SK-N-SH (cell line): ENCODE data around the gene PLXNA4. TPM values are rescaled to one million over a fixed set of nuclear protein-coding genes. Genes with fewer than 3 reads are reported as not detected.

ENCODE experiments used
- CTCF ChIA-PET: fragments of 300-600, 350-600 bp; formaldehyde crosslinking; extraction: SDS; loops from one replicate; lab custom pipeline; 2021; lab: Yijun Ruan, JAX
- POLR2A ChIA-PET: fragments of 350-600 bp; sonication (Branson Sonifier 250); formaldehyde crosslinking; extraction: SDS; loops from one replicate; lab custom pipeline; 2020; ENCODE audit warnings: antibody characterized with exemption, inconsistent platforms; lab: Yijun Ruan, JAX
- DNase-seq: peaks from one replicate; pipeline ENCODE4 v3.0.0; 2012
- H2AFZ ChIP-seq: fragments of 200-600 bp; sonication (generic); 2 replicates; pipeline ENCODE4 v1.8.1; 2016; ENCODE audit warnings: antibody characterized with exemption, mild to moderate bottlenecking, low read depth
- H3F3A ChIP-seq: fragments of 200-600 bp; sonication (generic); replicated peaks from 2 replicates; pipeline ENCODE3; 2016; ENCODE audit warnings: antibody characterized with exemption, mild to moderate bottlenecking; ENCODE audit not compliant: insufficient read depth
- H3K27ac ChIP-seq, 2 experiments: fragments of 200-500 bp in 1 of 2; fragments of 200-600 bp in 1 of 2; sonication (Bioruptor generic) in 1 of 2; sonication (generic), shearing (Covaris generic) in 1 of 2; 2 replicates each; pipeline versions ENCODE4 v1.5.1 to v1.6.1; 2014 to 2016; ENCODE audit warnings: low read depth in 2 of 2, inconsistent platforms in 1 of 2, low read length in 1 of 2, mild to moderate bottlenecking in 1 of 2, mixed read lengths in 1 of 2
- H3K27me3 ChIP-seq: fragments of 200-600 bp; sonication (generic), shearing (Covaris generic); 2 replicates; pipeline ENCODE4 v1.6.1; 2016; ENCODE audit warnings: mixed run types; ENCODE audit not compliant: insufficient read depth
- H3K36me3 ChIP-seq, 2 experiments: fragments of 200-500 bp in 1 of 2; fragments of 200-600 bp in 1 of 2; sonication (Bioruptor generic) in 1 of 2; sonication (generic) in 1 of 2; replicated peaks in 1 of 2; 2 replicates each; pipeline versions ENCODE3 to v1.5.1; 2014 to 2016; ENCODE audit warnings: low read length in 1 of 2, mild to moderate bottlenecking in 1 of 2; ENCODE audit not compliant: insufficient read depth in 2 of 2, control insufficient read depth in 1 of 2
- H3K4me1 ChIP-seq, 2 experiments: fragments of 200-500 bp in 1 of 2; fragments of 200-600 bp in 1 of 2; sonication (Bioruptor generic) in 1 of 2; sonication (generic), shearing (Covaris generic) in 1 of 2; 2 replicates each; pipeline versions ENCODE4 v1.5.1 to v1.6.1; 2014 to 2016; ENCODE audit warnings: low read depth in 1 of 2, low read length in 1 of 2, mixed run types in 1 of 2; ENCODE audit not compliant: insufficient read depth in 2 of 2, control insufficient read depth in 1 of 2
- H3K4me2 ChIP-seq: fragments of 200-600 bp; sonication (generic), shearing (Covaris generic); 2 replicates; pipeline ENCODE4 v1.6.1; 2017; ENCODE audit warnings: mixed run types
- H3K4me3 ChIP-seq, 2 experiments: fragments of 200-500 bp in 1 of 2; fragments of 200-600 bp in 1 of 2; sonication (Bioruptor generic) in 1 of 2; sonication (generic), shearing (Covaris generic) in 1 of 2; 2 replicates each; pipeline versions ENCODE4 v1.5.1 to v1.8.1; 2014 to 2016; ENCODE audit warnings: low read depth in 2 of 2, inconsistent platforms in 1 of 2, low read length in 1 of 2, mild to moderate bottlenecking in 1 of 2, mixed read lengths in 1 of 2, moderate library complexity in 1 of 2
- H3K79me2 ChIP-seq: fragments of 200-600 bp; sonication (generic); 2 replicates; pipeline ENCODE4 v1.8.1; 2017; ENCODE audit warnings: mild to moderate bottlenecking; ENCODE audit not compliant: insufficient read depth
- H3K9ac ChIP-seq: fragments of 200-600 bp; sonication (generic); 2 replicates; pipeline ENCODE4 v1.6.1; 2017; ENCODE audit warnings: mixed run types
- H3K9me2 ChIP-seq: fragments of 200-600 bp; sonication (generic); 2 replicates; pipeline ENCODE4 v1.6.1; 2017; ENCODE audit warnings: mixed run types
- H3K9me3 ChIP-seq: fragments of 200-600 bp; sonication (generic); 2 replicates; pipeline ENCODE4 v1.6.1; 2017; ENCODE audit warnings: mixed run types, mild to moderate bottlenecking, moderate library complexity
- H4K20me1 ChIP-seq: fragments of 200-600 bp; sonication (generic); 2 replicates; pipeline ENCODE4 v1.6.1; 2017; ENCODE audit warnings: mild to moderate bottlenecking, mixed run types; ENCODE audit not compliant: insufficient read depth
- CHD2 ChIP-seq: fragments of 150-350 bp; IDR thresholded peaks from 2 replicates; pipeline ENCODE4 v1.6.1; 2018; ENCODE audit warnings: low read length; ENCODE audit not compliant: partially characterized antibody
- ELF1 ChIP-seq: IDR thresholded peaks from 2 replicates; pipeline ENCODE4 v1.4.0; 2012
- EZH2phosphoT487 ChIP-seq: fragments of 200-600 bp; sonication (generic); IDR thresholded peaks from 2 replicates; pipeline ENCODE4 v1.6.1; 2017; ENCODE audit warnings: low read depth, mixed run types, mild to moderate bottlenecking, antibody characterized with exemption, moderate library complexity, borderline replicate concordance
- GATA2 ChIP-seq: sonication (generic); formaldehyde crosslinking; IDR thresholded peaks from 2 replicates; pipeline ENCODE4 v1.5.0; 2020; ENCODE audit warnings: mild to moderate bottlenecking, missing genetic modification reagents
- MEF2A ChIP-seq: IDR thresholded peaks from 2 replicates; pipeline ENCODE4 v1.4.0; 2012; ENCODE audit warnings: low read depth, borderline replicate concordance
- MXI1 ChIP-seq: IDR thresholded peaks from 2 replicates; pipeline ENCODE4 v1.6.1; 2012; ENCODE audit warnings: mild to moderate bottlenecking, low read depth, low read length, improper control_type of control experiment
- NRF1 ChIP-seq: IDR thresholded peaks from 2 replicates; pipeline ENCODE4 v1.6.1; 2012; ENCODE audit warnings: low read depth, mild to moderate bottlenecking, low read length
- POLR2AphosphoS5 ChIP-seq: IDR thresholded peaks from 2 replicates; pipeline ENCODE4 v1.6.1; 2012; ENCODE audit warnings: low read depth, low read length
- RFX5 ChIP-seq: IDR thresholded peaks from 2 replicates; pipeline ENCODE4 v1.6.1; 2012; ENCODE audit warnings: mild to moderate bottlenecking, improper control_type of control experiment, low read length
- SIN3A ChIP-seq: IDR thresholded peaks from 2 replicates; pipeline ENCODE4 v1.6.1; 2012; ENCODE audit warnings: low read depth, mild to moderate bottlenecking, low read length, moderate library complexity, borderline replicate concordance
- TCF12 ChIP-seq: IDR thresholded peaks from 2 replicates; pipeline ENCODE4 v1.4.0; 2012
- TEAD4 ChIP-seq: IDR thresholded peaks from 2 replicates; pipeline ENCODE4 v1.4.0; 2012; ENCODE audit warnings: mild to moderate bottlenecking, borderline replicate concordance; ENCODE audit not compliant: insufficient read depth
- WGBS: methylation state at CpG from one replicate; pipeline ENCODE4 v1.1.6; 2017; ENCODE audit warnings: low lambda C conversion rate; 5-methylcytosine and 5-hydroxymethylcytosine counted together
- polyA plus RNA-seq, 3 experiments: library from polyadenylated mRNA; depleted of rRNA; stranded (reverse); fragments of >200 nt; gene quantifications; 2 replicates each; pipeline ENCODE4 v1.2.3, GENCODE V29; 2012
- TF ChIP-seq, protein P1 (sequence below): IDR thresholded peaks from 2 replicates; pipeline ENCODE4 v1.4.0; 2012; ENCODE audit warnings: low read depth
- TF ChIP-seq, protein P2 (sequence below): IDR thresholded peaks from 2 replicates; pipeline ENCODE4; 2012
- TF ChIP-seq, protein P3 (sequence below): IDR thresholded peaks from 2 replicates; pipeline ENCODE4 v1.4.0; 2012; ENCODE audit warnings: low read depth, borderline replicate concordance
- TF ChIP-seq, protein P4 (sequence below): fragments of 200-600 bp; sonication (generic); IDR thresholded peaks from 2 replicates; pipeline ENCODE4 v1.6.1; 2017; ENCODE audit warnings: antibody characterized with exemption, mild to moderate bottlenecking, moderate library complexity

The PLXNA4 gene
- polyA plus RNA-seq, 1 of the 3 experiments (the other 2 are of a cell fraction), result 2.4 TPM

DNA sequence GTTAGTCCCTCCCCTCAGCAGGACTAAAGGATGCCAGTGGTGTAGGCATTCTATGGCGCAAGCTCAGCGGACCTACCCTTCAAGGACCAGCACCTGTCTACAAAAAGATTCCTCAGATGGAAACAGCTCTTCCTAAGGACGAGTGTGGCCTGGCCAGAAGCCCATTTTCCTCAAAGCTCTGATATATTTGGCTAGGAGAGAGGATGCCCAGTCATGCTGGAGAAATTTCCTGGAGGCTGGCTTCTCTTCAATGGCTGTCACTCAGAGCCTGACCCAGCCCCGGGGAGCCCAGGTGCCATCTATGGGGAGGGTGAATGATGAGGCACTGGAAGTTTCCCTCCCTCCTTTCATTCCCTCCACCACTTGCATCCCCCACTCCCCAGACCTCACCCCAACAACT, 111.5 kb downstream of the PLXNA4 start (continued):
- peak; percentile 59; the same call in 1 of the 2 replicates for TF ChIP-seq TEAD4
- TF ChIP-seq MXI1, result no peak
- TF ChIP-seq NRF1, result no peak
- TF ChIP-seq TCF12, result peak; percentile 74
- no peak for TF ChIP-seq EZH2phosphoT487
- no peak for TF ChIP-seq RFX5
- no peak for TF ChIP-seq GATA2 (CRISPR knock-in tag)
- TF ChIP-seq CHD2, result no peak
- no peak for TF ChIP-seq ELF1
- TF ChIP-seq, protein P1, sequence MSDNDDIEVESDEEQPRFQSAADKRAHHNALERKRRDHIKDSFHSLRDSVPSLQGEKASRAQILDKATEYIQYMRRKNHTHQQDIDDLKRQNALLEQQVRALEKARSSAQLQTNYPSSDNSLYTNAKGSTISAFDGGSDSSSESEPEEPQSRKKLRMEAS, result no peak
- TF ChIP-seq, protein P2, sequence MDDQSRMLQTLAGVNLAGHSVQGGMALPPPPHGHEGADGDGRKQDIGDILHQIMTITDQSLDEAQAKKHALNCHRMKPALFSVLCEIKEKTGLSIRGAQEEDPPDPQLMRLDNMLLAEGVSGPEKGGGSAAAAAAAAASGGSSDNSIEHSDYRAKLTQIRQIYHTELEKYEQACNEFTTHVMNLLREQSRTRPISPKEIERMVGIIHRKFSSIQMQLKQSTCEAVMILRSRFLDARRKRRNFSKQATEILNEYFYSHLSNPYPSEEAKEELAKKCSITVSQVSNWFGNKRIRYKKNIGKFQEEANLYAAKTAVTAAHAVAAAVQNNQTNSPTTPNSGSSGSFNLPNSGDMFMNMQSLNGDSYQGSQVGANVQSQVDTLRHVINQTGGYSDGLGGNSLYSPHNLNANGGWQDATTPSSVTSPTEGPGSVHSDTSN, result peak; percentile 95
- no peak for TF ChIP-seq MEF2A
- no peak for TF ChIP-seq POLR2AphosphoS5

DNA sequence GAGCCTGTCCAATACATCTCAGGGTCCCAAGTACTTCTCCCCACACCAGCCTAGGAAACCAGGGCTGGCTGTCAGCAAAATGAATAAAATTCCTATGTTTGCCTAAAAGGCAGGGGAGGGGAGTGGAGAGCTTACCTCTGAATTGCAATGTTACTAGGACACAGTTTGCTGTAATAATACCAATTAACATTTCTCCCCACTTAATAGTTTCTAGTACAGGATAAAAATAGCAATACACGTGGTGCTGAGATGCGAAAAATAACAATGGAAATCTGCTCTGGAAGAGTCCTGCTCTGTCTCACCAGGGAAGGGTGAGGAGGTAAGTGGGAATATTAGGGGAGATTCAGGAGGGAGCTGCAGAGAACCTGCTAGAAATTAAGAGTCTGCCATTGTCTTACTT, 112.3 kb downstream of the PLXNA4 start:
- Histone ChIP-seq H4K20me1 (no peaks in the 10 kb centered on the region), H3K36me3 (no peaks in the 10 kb centered on the region), H3K9me2 (no peaks in the 10 kb centered on the region), H3K4me3 (no peak overlapping the region), H3K27me3 (no peaks in the 10 kb centered on the region), H3K27ac (no peak overlapping the region), H3F3A (no peaks in the 10 kb centered on the region), H3K4me1 (peaks cover 7 to 11% of the 10 kb centered on the region in 2 experiments), H3K79me2 (no peaks in the 10 kb centered on the region), H3K4me2 (0 out of 2 replicates have a peak overlapping the region, but pooled peaks have one; percentile 28), H3K9ac (no peak overlapping the region), H3K9me3 (no peaks in the 10 kb centered on the region), H2AFZ (no peak overlapping the region)
- POLR2A ChIA-PET, result interaction anchor here (0.5 kb wide), 1 partner anchor 527 kb away, joined by 3 read pairs; no protein-coding TSS in a partner anchor
- TF ChIP-seq RFX5, result no peak
- TF ChIP-seq, protein P2, result no peak
- DNase-seq, result no peak
- WGBS, result 91% methylated on average over 2 of the region's 2 CpGs
- CTCF ChIA-PET, result interaction anchor here (1.8 kb wide), 1 partner anchor 9 kb away, joined by 8 read pairs; no protein-coding TSS in a partner anchor

DNA sequence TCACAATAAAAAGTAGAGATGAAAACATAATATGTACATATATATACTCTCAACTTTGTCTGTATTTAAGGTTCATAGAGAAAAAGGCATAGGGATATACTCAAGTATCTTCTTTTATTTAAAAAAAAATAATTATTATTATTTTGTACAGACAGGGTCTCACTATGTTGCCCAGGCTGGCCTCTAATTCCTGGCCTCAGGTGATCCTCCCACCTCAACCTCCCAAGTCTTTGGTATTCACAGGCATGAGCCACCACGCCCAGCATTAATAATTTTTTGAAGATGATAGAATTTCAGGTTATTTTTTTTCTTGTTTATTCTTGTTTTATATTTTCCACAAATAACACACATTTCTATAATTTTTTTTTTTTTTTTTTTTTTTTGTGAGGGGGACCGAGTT, 113.8 kb downstream of the PLXNA4 start:
- Histone ChIP-seq H3K36me3 (no peaks in the 10 kb centered on the region), H3K4me1 (peaks cover 11% of the 10 kb centered on the region in 2 experiments), H3K4me2 (no peak overlapping the region), H3K9me2 (no peaks in the 10 kb centered on the region), H3K79me2 (no peaks in the 10 kb centered on the region), H3K9ac (no peak overlapping the region), H3K9me3 (no peaks in the 10 kb centered on the region), H3K4me3 (no peak overlapping the region), H4K20me1 (no peaks in the 10 kb centered on the region), H3K27ac (no peak overlapping the region), H3K27me3 (no peaks in the 10 kb centered on the region), H3F3A (no peaks in the 10 kb centered on the region), H2AFZ (no peak overlapping the region)
- ChIA-PET CTCF (interaction anchor here (0.7 to 1.8 kb wide), 3 partner anchors 10 to 144 kb away, joined by 3 to 8 read pairs (median 4); partner anchors contain the start of gene PLXNA4), POLR2A (interaction anchor here (0.6 kb wide), 1 partner anchor 12 kb away, joined by 7 read pairs; no protein-coding TSS in a partner anchor)
- 64% methylated on average over 2 of the region's 2 CpGs for WGBS
- DNase-seq, result no peak
- TF ChIP-seq, protein P3, sequence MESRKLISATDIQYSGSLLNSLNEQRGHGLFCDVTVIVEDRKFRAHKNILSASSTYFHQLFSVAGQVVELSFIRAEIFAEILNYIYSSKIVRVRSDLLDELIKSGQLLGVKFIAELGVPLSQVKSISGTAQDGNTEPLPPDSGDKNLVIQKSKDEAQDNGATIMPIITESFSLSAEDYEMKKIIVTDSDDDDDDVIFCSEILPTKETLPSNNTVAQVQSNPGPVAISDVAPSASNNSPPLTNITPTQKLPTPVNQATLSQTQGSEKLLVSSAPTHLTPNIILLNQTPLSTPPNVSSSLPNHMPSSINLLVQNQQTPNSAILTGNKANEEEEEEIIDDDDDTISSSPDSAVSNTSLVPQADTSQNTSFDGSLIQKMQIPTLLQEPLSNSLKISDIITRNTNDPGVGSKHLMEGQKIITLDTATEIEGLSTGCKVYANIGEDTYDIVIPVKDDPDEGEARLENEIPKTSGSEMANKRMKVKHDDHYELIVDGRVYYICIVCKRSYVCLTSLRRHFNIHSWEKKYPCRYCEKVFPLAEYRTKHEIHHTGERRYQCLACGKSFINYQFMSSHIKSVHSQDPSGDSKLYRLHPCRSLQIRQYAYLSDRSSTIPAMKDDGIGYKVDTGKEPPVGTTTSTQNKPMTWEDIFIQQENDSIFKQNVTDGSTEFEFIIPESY, result no peak
- no peak for TF ChIP-seq SIN3A
- TF ChIP-seq, protein P2, result no peak
- TF ChIP-seq, protein P4, sequence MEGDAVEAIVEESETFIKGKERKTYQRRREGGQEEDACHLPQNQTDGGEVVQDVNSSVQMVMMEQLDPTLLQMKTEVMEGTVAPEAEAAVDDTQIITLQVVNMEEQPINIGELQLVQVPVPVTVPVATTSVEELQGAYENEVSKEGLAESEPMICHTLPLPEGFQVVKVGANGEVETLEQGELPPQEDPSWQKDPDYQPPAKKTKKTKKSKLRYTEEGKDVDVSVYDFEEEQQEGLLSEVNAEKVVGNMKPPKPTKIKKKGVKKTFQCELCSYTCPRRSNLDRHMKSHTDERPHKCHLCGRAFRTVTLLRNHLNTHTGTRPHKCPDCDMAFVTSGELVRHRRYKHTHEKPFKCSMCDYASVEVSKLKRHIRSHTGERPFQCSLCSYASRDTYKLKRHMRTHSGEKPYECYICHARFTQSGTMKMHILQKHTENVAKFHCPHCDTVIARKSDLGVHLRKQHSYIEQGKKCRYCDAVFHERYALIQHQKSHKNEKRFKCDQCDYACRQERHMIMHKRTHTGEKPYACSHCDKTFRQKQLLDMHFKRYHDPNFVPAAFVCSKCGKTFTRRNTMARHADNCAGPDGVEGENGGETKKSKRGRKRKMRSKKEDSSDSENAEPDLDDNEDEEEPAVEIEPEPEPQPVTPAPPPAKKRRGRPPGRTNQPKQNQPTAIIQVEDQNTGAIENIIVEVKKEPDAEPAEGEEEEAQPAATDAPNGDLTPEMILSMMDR, result no peak
